ENCODE data around the gene TBC1D1.

- TF ChIP-seq CTCF (conservative IDR thresholded peaks at IDR 0.05), result no peak
- TF ChIP-seq EZH2 (IDR thresholded peaks at IDR 0.05; ENCODE audit: low read depth), result no peak
These were observed 11.3 kb downstream of the TBC1D1 start for GRCh38 chr4:37902212-37902611.

Data from PC-9 (cell line).